Bronchial epithelial cell (primary cell): ENCODE results near the gene ZSWIM8. TPM values are rescaled to one million over a fixed set of nuclear protein-coding genes. Genes with fewer than 3 reads are reported as not detected.

Source experiments
- DNase-seq: peaks from one replicate; pipeline ENCODE4 v3.0.0-alpha.2; 2010; ENCODE audit warnings: low read depth
- FAIRE-seq: peaks from 2 replicates; lab custom pipeline; 2011; peaks lifted over from hg19 to GRCh38; lab: Jason Lieb, UNC
- H3K27me3 ChIP-seq: 2 replicates; pipeline ENCODE4 v1.5.1; 2011; ENCODE audit warnings: low read length; ENCODE audit not compliant: control insufficient read depth, insufficient read depth
- H3K36me3 ChIP-seq: 2 replicates; pipeline ENCODE4 v1.5.1; 2011; ENCODE audit warnings: low read length; ENCODE audit not compliant: control insufficient read depth, insufficient read depth
- H3K4me3 ChIP-seq: 2 replicates; pipeline ENCODE4 v1.5.1; 2011; ENCODE audit warnings: mild to moderate bottlenecking, low read depth, low read length, control low read depth
- CTCF ChIP-seq: IDR thresholded peaks from 2 replicates; pipeline ENCODE4 v1.5.1; 2011; ENCODE audit warnings: mild to moderate bottlenecking, moderate library complexity, low read length, control low read depth, inconsistent platforms; ENCODE audit not compliant: insufficient read depth, severe bottlenecking
- total RNA-seq: library from RNA; depleted of rRNA; stranded (reverse); fragments of >200 nt; gene quantifications from 2 replicates; pipeline ENCODE4 v1.2.1, GENCODE V29; 2014

The ZSWIM8 gene
- total RNA-seq, 1 donor from 2014 or later = 27.1 TPM

GRCh38 chr10:73801253-73801590 is 15.8 kb downstream of the ZSWIM8 start:
- FAIRE-seq (no peak), DNase-seq (no peak)
- Histone ChIP-seq H3K27me3 (no peaks in the 10 kb centered on the region), H3K4me3 (no peak overlapping the region), H3K36me3 (peaks cover 43% of the 10 kb centered on the region)
- no peak for TF ChIP-seq CTCF

GRCh38 chr10:73802276-73802991 is 17.0 kb downstream of the ZSWIM8 start:
- Histone ChIP-seq H3K4me3 (no peak overlapping the region), H3K36me3 (peaks cover 44% of the 10 kb centered on the region), H3K27me3 (no peaks in the 10 kb centered on the region)
- FAIRE-seq (peak; percentile 13), DNase-seq (peak; percentile 29)
- peak; percentile 12 for TF ChIP-seq CTCF

- DNase-seq = no peak
- no peak for TF ChIP-seq CTCF
- no peaks in the 10 kb centered on the region for H3K27me3 ChIP-seq
- H3K4me3 ChIP-seq = no peak overlapping the region
- peaks cover 46% of the 10 kb centered on the region for H3K36me3 ChIP-seq
- FAIRE-seq = no peak
Measured at GRCh38 chr10:73803680-73804286, 18.4 kb downstream of the ZSWIM8 start.

GRCh38 chr10:73806176-73806950 is 21.0 kb downstream of the ZSWIM8 start:
- Histone ChIP-seq H3K27me3 (no peaks in the 10 kb centered on the region), H3K36me3 (peaks cover 34% of the 10 kb centered on the region), H3K4me3 (no peak overlapping the region)
- DNase-seq = no peak
- FAIRE-seq = no peak
- no peak for TF ChIP-seq CTCF

- Histone ChIP-seq H3K36me3 (peaks cover 27% of the 10 kb centered on the region), H3K27me3 (no peaks in the 10 kb centered on the region), H3K4me3 (no peak overlapping the region)
- DNase-seq = no peak
- no peak for TF ChIP-seq CTCF
- no peak for FAIRE-seq
Measured at GRCh38 chr10:73807471-73807870, 22.1 kb downstream of the ZSWIM8 start.
